ENCODE measurements around the gene FOXP1. TPM values are rescaled to one million over a fixed set of nuclear protein-coding genes. Genes with fewer than 3 reads are reported as not detected.

FOXP1 gene
- total and polyA plus RNA-seq, 2 donors (not counting 1 experiment from before 2014, with no cell fraction given): 91.1 to 508 TPM

DNA sequence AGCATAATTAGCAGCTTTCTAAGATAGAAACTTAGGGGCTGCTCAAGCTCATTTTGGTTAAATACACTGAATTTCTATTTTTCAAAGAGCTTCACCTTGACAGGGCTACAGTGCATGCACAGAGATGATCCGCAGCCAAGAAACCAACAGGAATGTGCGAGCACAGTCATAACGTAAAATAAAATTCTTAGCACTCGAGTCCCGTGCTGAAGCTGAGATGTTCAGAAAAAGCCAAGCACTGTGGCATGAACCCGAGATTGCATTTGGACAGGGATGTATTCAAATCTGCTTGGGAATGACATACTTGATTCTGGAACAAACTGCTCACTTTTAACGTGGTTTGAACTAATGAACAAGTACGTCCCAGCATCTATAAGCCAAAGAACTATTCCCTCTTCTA, 340.3 kb downstream of the FOXP1 start:
- H3K27me3 Mint-ChIP-seq: no peaks in the 10 kb centered on the region
- TF ChIP-seq EZH2 (IDR thresholded peaks at IDR 0.05; ENCODE audit: borderline replicate concordance, insufficient read depth, low read depth, low read length, poor library complexity, severe bottlenecking): no peak
- TF ChIP-seq, protein P1, sequence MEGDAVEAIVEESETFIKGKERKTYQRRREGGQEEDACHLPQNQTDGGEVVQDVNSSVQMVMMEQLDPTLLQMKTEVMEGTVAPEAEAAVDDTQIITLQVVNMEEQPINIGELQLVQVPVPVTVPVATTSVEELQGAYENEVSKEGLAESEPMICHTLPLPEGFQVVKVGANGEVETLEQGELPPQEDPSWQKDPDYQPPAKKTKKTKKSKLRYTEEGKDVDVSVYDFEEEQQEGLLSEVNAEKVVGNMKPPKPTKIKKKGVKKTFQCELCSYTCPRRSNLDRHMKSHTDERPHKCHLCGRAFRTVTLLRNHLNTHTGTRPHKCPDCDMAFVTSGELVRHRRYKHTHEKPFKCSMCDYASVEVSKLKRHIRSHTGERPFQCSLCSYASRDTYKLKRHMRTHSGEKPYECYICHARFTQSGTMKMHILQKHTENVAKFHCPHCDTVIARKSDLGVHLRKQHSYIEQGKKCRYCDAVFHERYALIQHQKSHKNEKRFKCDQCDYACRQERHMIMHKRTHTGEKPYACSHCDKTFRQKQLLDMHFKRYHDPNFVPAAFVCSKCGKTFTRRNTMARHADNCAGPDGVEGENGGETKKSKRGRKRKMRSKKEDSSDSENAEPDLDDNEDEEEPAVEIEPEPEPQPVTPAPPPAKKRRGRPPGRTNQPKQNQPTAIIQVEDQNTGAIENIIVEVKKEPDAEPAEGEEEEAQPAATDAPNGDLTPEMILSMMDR (IDR thresholded peaks at IDR 0.05): no peak
- Histone ChIP-seq H3K9me3 (ENCODE audit: control extremely low read depth in 1 of 3, control insufficient read depth in 2 of 3, insufficient read depth in 1 of 3, low read length in 2 of 3) (no peaks in the 10 kb centered on the region), H3K27ac (ENCODE audit: low read length in 2 of 2) (peak overlapping the region in 1 of 2 donors; percentile 45), H4K20me1 (ENCODE audit: control insufficient read depth, insufficient read depth, low read length, poor library complexity, severe bottlenecking) (peaks cover 52% of the 10 kb centered on the region), H2AFZ (ENCODE audit: insufficient read depth, low read depth, low read length, poor library complexity, severe bottlenecking) (no peak overlapping the region), H3K9ac (ENCODE audit: low read length) (no peak overlapping the region), H3K4me2 (replicated peaks; ENCODE audit: low read depth, low read length, poor library complexity, severe bottlenecking) (no peak overlapping the region), H3K27me3 (replicated peaks in 1 of 4; ENCODE audit: control extremely low read depth in 1 of 4, control insufficient read depth in 3 of 4, insufficient read depth in 4 of 4, low read length in 3 of 4) (no peaks in the 10 kb centered on the region), H3K79me2 (ENCODE audit: control insufficient read depth, insufficient read depth, low read length) (peaks cover 97% of the 10 kb centered on the region), H3K4me1 (ENCODE audit: control insufficient read depth in 2 of 2, insufficient read depth in 2 of 2, low read length in 2 of 2) (peaks cover 20 to 22% of the 10 kb centered on the region in 2 donors), H3K36me3 (replicated peaks in 1 of 2; ENCODE audit: control extremely low read depth in 1 of 2, control insufficient read depth in 1 of 2, extremely low read depth in 1 of 2, insufficient read depth in 2 of 2, low read length in 1 of 2) (peaks cover 0 to 3% of the 10 kb centered on the region in 2 experiments), H3K4me3 (ENCODE audit: control extremely low read depth in 1 of 5, extremely low read depth in 1 of 5, insufficient read depth in 1 of 5, low read depth in 2 of 5, low read length in 4 of 5) (no peak overlapping the region)
- H3K4me1 Mint-ChIP-seq: peaks cover 64% of the 10 kb centered on the region
- ChIA-PET POLR2A (no interaction called here), CTCF (interaction anchor here (0.7 to 1.2 kb wide), 5 partner anchors 11 to 327 kb away, joined by 3 read pairs; no protein-coding TSS in a partner anchor)
- WGBS (ENCODE audit: insufficient coverage): 100% methylated on average over 6 of the region's 8 CpGs
- H3K4me3 Mint-ChIP-seq: no peak overlapping the region
- H3K27ac Mint-ChIP-seq: no peak overlapping the region
- H3K9me3 Mint-ChIP-seq (ENCODE audit: insufficient read depth): no peaks in the 10 kb centered on the region
- intact Hi-C loops (cut with micrococcal nuclease): loop anchor here (10.0 kb wide), 1 partner anchor 52 kb away; no protein-coding TSS in a partner anchor
- DNase-seq (no peak), ATAC-seq (ENCODE audit: low read depth) (no peak)

DNA sequence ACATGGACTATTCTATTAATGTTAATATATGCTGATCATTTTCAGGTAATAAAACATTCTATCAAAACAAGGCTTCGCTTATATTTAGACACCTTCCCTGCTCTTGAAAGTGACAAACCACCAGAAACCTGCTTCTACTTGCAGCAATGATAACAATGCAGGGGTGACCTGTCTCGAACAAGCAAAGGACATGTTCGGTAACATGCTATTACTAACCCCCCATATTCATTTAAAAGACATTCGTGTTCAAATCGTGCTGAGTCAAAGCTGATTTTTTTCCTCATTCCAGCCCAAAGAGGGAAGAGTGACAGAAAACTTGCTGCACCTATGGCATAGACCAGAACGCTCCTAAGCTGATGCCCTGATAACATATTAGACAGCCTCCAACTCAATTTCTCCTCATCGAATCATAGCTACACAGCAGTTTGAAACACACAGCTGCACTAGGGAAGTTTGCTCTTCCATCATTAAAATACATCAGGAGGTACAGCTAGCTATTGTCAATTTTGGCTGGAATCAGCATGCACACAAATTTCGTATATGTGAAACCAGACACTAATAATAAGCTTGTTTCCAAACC, 341.5 kb downstream of the FOXP1 start:
- TF ChIP-seq, protein P1 (IDR thresholded peaks at IDR 0.05): no peak
- TF ChIP-seq EZH2 (IDR thresholded peaks at IDR 0.05; ENCODE audit: borderline replicate concordance, insufficient read depth, low read depth, low read length, poor library complexity, severe bottlenecking): no peak
- intact Hi-C loops (cut with micrococcal nuclease): loop anchor here (10.0 kb wide), 1 partner anchor 53 kb away; no protein-coding TSS in a partner anchor
- H3K27ac Mint-ChIP-seq: peak overlapping the region; percentile 17
- Histone ChIP-seq H3K27me3 (replicated peaks in 1 of 4; ENCODE audit: control extremely low read depth in 1 of 4, control insufficient read depth in 3 of 4, insufficient read depth in 4 of 4, low read length in 3 of 4) (no peaks in the 10 kb centered on the region), H3K36me3 (replicated peaks in 1 of 2; ENCODE audit: control extremely low read depth in 1 of 2, control insufficient read depth in 1 of 2, extremely low read depth in 1 of 2, insufficient read depth in 2 of 2, low read length in 1 of 2) (peaks cover 0 to 3% of the 10 kb centered on the region in 2 experiments), H3K4me2 (replicated peaks; ENCODE audit: low read depth, low read length, poor library complexity, severe bottlenecking) (no peak overlapping the region), H4K20me1 (ENCODE audit: control insufficient read depth, insufficient read depth, low read length, poor library complexity, severe bottlenecking) (peaks cover 48% of the 10 kb centered on the region), H3K9me3 (ENCODE audit: control extremely low read depth in 1 of 3, control insufficient read depth in 2 of 3, insufficient read depth in 1 of 3, low read length in 2 of 3) (no peaks in the 10 kb centered on the region), H3K27ac (ENCODE audit: low read length in 2 of 2) (no peak overlapping the region), H3K4me1 (ENCODE audit: control insufficient read depth in 2 of 2, insufficient read depth in 2 of 2, low read length in 2 of 2) (peaks cover 24 to 32% of the 10 kb centered on the region in 2 donors), H3K79me2 (ENCODE audit: control insufficient read depth, insufficient read depth, low read length) (peaks cover 97% of the 10 kb centered on the region), H2AFZ (ENCODE audit: insufficient read depth, low read depth, low read length, poor library complexity, severe bottlenecking) (no peak overlapping the region), H3K9ac (ENCODE audit: low read length) (no peak overlapping the region), H3K4me3 (ENCODE audit: control extremely low read depth in 1 of 5, extremely low read depth in 1 of 5, insufficient read depth in 1 of 5, low read depth in 2 of 5, low read length in 4 of 5) (no peak overlapping the region)
- ATAC-seq (ENCODE audit: low read depth) (no peak), DNase-seq (no peak)
- no peak overlapping the region for H3K4me3 Mint-ChIP-seq
- H3K27me3 Mint-ChIP-seq: no peaks in the 10 kb centered on the region
- WGBS (ENCODE audit: insufficient coverage): 98% methylated on average over 5 of the region's 8 CpGs
- no peaks in the 10 kb centered on the region for H3K9me3 Mint-ChIP-seq (ENCODE audit: insufficient read depth)
- ChIA-PET POLR2A (interaction anchor here (0.6 kb wide), 1 partner anchor 9 kb away, joined by 10 read pairs; no protein-coding TSS in a partner anchor), CTCF (interaction anchor here (0.7 to 1.3 kb wide), 5 partner anchors 10 to 269 kb away, joined by 3 read pairs; no protein-coding TSS in a partner anchor)
- peaks cover 65% of the 10 kb centered on the region for H3K4me1 Mint-ChIP-seq

All from B cell (primary cell).